Type B pancreatic cell (in vitro differentiated cells): ENCODE data around the gene CSNK2B. TPM values are rescaled to one million over a fixed set of nuclear protein-coding genes. Genes with fewer than 3 reads are reported as not detected.

ENCODE experiments used
- DNase-seq: peaks from one replicate; pipeline ENCODE4 v3.0.0; 2021; ENCODE audit warnings: mixed read lengths; ENCODE audit not compliant: unreplicated experiment; ENCODE audit errors: extremely low spot score
- H3K27ac Mint-ChIP-seq: 2 replicates; pipeline ENCODE4 v1.8.0; 2021; ENCODE audit warnings: mild to moderate bottlenecking, mixed read lengths
- H3K27me3 Mint-ChIP-seq: 2 replicates; pipeline ENCODE4 v1.8.0; 2021; ENCODE audit warnings: mixed read lengths
- H3K36me3 Mint-ChIP-seq: 2 replicates; pipeline ENCODE4 v1.8.0; 2021; ENCODE audit warnings: mixed read lengths
- H3K4me1 Mint-ChIP-seq: one replicate; pipeline ENCODE4 v1.8.0; 2021; ENCODE audit warnings: mixed read lengths; ENCODE audit not compliant: unreplicated experiment
- H3K4me3 Mint-ChIP-seq: 2 replicates; pipeline ENCODE4 v1.8.0; 2021; ENCODE audit warnings: mild to moderate bottlenecking, mixed read lengths
- H3K9me3 Mint-ChIP-seq: 2 replicates; pipeline ENCODE4 v1.8.0; 2021; ENCODE audit warnings: mixed read lengths
- CTCF ChIP-seq: fragments of 200-600 bp; sonication (generic); conservative IDR thresholded peaks from 2 replicates; pipeline ENCODE4 v1.5.0; 2021; ENCODE audit warnings: antibody characterized with exemption, mild to moderate bottlenecking
- total RNA-seq: library from RNA; stranded (reverse); gene quantifications from 2 replicates; pipeline ENCODE4 v1.2.1, GENCODE V29; 2021; ENCODE audit warnings: low replicate concordance

CSNK2B gene
- total RNA-seq, 1 donor from 2014 or later: 175 TPM

DNA sequence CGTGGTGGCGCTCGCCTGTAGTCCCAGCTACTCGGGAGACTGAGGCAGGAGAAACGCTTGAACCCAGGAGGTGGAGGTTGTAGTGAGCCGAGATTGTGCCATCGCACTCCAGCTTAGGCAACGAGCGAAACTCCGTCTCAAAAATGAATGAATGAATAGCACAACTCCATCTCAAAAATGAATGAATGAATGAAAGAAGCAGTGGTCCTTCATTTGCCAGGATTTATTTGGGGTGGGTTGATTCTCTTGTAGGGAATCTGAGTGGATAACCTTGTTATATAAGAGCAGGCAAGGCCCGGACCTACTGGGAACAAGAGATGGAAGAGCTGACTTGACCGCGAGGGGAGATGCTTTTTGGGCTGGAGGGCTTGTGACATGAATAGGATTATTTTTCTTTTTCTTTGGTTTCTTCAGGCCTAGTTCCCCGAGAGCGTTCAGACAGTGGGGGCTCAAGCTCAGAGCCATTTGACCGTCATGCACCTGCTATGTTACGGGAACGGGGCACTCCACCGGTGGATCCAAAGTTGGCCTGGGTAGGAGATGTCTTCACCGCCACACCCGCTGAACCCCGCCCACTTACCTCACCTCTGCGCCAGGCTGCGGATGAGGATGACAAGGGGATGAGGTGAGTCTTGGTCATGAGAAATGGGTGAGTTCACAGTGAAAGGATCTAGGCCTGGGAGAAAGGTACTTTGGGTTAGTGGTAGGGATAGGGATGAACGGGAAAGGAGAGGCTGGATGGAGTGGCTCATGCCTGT lies 35.5 kb upstream of the CSNK2B start:
- no peak for DNase-seq
- no peak overlapping the region for H3K27ac Mint-ChIP-seq
- peaks cover 40% of the 10 kb centered on the region for H3K36me3 Mint-ChIP-seq
- H3K4me3 Mint-ChIP-seq: no peak overlapping the region
- peaks cover 5% of the 10 kb centered on the region for H3K4me1 Mint-ChIP-seq
- no peaks in the 10 kb centered on the region for H3K27me3 Mint-ChIP-seq
- no peak for TF ChIP-seq CTCF
- no peaks in the 10 kb centered on the region for H3K9me3 Mint-ChIP-seq

GRCh38 chr6:31631209-31631608 lies 34.7 kb upstream of the CSNK2B start:
- Mint-ChIP-seq H3K36me3 (peaks cover 38% of the 10 kb centered on the region), H3K4me3 (no peak overlapping the region), H3K27ac (no peak overlapping the region), H3K9me3 (no peaks in the 10 kb centered on the region), H3K4me1 (peaks cover 5% of the 10 kb centered on the region), H3K27me3 (no peaks in the 10 kb centered on the region)
- DNase-seq: no peak
- no peak for TF ChIP-seq CTCF

- DNase-seq: no peak
- no peak overlapping the region for H3K4me3 Mint-ChIP-seq
- no peaks in the 10 kb centered on the region for H3K27me3 Mint-ChIP-seq
- TF ChIP-seq CTCF: no peak
- no peak overlapping the region for H3K27ac Mint-ChIP-seq
- H3K9me3 Mint-ChIP-seq: no peaks in the 10 kb centered on the region
- H3K36me3 Mint-ChIP-seq: peaks cover 37% of the 10 kb centered on the region
- H3K4me1 Mint-ChIP-seq: peaks cover 5% of the 10 kb centered on the region
Observed at GRCh38 chr6:31631681-31632278, 34.1 kb upstream of the CSNK2B start.

DNA sequence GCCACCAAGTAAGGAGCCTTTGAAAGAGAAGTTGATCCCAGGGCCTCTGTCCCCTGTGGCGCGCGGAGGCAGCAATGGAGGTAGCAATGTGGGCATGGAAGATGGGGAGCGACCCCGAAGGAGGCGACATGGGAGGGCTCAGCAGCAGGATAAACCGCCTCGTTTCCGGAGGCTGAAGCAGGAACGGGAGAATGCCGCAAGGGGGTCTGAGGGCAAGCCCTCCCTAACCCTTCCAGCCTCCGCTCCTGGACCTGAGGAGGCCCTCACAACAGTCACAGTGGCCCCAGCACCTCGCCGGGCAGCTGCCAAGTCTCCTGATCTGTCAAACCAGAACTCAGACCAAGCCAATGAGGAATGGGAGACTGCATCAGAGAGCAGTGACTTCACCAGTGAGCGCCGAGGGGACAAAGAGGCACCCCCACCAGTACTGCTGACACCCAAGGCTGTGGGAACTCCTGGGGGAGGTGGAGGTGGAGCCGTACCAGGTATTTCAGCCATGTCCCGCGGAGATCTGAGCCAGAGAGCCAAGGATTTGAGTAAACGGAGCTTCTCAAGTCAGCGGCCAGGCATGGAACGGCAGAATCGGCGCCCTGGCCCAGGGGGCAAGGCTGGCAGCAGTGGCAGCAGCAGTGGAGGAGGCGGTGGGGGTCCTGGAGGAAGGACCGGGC lies 33.5 kb upstream of the CSNK2B start:
- peaks cover 3% of the 10 kb centered on the region for H3K4me1 Mint-ChIP-seq
- H3K36me3 Mint-ChIP-seq: peaks cover 32% of the 10 kb centered on the region
- no peak for DNase-seq
- no peak overlapping the region for H3K27ac Mint-ChIP-seq
- H3K9me3 Mint-ChIP-seq: no peaks in the 10 kb centered on the region
- no peaks in the 10 kb centered on the region for H3K27me3 Mint-ChIP-seq
- no peak overlapping the region for H3K4me3 Mint-ChIP-seq
- no peak for TF ChIP-seq CTCF

DNA sequence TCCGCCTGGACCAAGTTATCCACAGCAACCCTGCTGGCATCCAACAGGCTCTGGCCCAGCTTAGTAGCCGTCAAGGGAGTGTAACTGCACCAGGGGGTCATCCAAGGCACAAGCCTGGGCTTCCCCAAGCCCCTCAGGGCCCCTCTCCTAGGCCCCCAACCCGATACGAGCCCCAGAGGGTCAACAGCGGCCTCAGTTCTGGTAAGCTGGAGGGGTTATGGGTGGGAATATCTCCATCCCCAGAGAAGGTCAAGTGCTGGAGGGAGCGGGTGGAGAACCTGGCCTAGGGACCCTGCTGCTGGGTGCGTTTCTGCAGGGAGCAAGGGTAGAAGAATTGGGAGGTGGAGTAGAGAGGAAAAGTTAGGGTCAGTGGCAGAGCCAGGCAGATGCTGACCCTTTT lies 32.4 kb upstream of the CSNK2B start:
- H3K27me3 Mint-ChIP-seq: no peaks in the 10 kb centered on the region
- H3K27ac Mint-ChIP-seq: no peak overlapping the region
- H3K4me1 Mint-ChIP-seq: no peaks in the 10 kb centered on the region
- peaks cover 23% of the 10 kb centered on the region for H3K36me3 Mint-ChIP-seq
- no peak for DNase-seq
- TF ChIP-seq CTCF: no peak
- H3K9me3 Mint-ChIP-seq: no peaks in the 10 kb centered on the region
- no peak overlapping the region for H3K4me3 Mint-ChIP-seq
